ENCODE results near the gene ASTN2. TPM values are rescaled to one million over a fixed set of nuclear protein-coding genes. Genes with fewer than 3 reads are reported as not detected.

The ASTN2 gene
- total and polyA plus RNA-seq, 2 donors (not counting 3 experiments of a cell fraction or from before 2014, with no cell fraction given): 1.0 to 1.9 TPM

- Histone ChIP-seq H3K4me3 (replicated peaks in 1 of 3; ENCODE audit: insufficient read depth in 1 of 3, low read depth in 1 of 3, low read length in 3 of 3) (no peak overlapping the region), H3K4me1 (ENCODE audit: control insufficient read depth, extremely low read depth, insufficient read depth, low read length) (no peaks in the 10 kb centered on the region), H3K9me3 (replicated peaks; ENCODE audit: control insufficient read depth, insufficient read depth, low read length) (peaks cover 5% of the 10 kb centered on the region), H3K9me1 (replicated peaks; ENCODE audit: control insufficient read depth, extremely low read depth, insufficient read depth, low read length) (no peaks in the 10 kb centered on the region), H2AFZ (ENCODE audit: low read depth, low read length) (no peak overlapping the region), H3K4me2 (ENCODE audit: insufficient read depth, low read length) (no peak overlapping the region), H3K36me3 (ENCODE audit: control insufficient read depth in 2 of 2, extremely low read depth in 1 of 2, insufficient read depth in 2 of 2, low read length in 2 of 2) (no peaks in the 10 kb centered on the region), H3K27ac (ENCODE audit: insufficient read depth, low read depth, low read length) (no peak overlapping the region), H4K20me1 (replicated peaks; ENCODE audit: control insufficient read depth, extremely low read depth, insufficient read depth, low read length) (no peaks in the 10 kb centered on the region), H3K79me2 (ENCODE audit: control insufficient read depth, insufficient read depth, low read length) (no peaks in the 10 kb centered on the region), H3K27me3 (ENCODE audit: control insufficient read depth in 2 of 2, insufficient read depth in 2 of 2, low read length in 2 of 2) (no peaks in the 10 kb centered on the region), H3K9ac (replicated peaks; ENCODE audit: extremely low read depth, insufficient read depth, low read length) (no peak overlapping the region)
- TF ChIP-seq POLR2AphosphoS5 (IDR thresholded peaks at IDR 0.05; ENCODE audit: insufficient read depth, low read depth, low read length): no peak
- no peak for TF ChIP-seq CTCF (IDR thresholded peaks at IDR 0.05; ENCODE audit: extremely low read depth in 1 of 2, insufficient read depth in 1 of 2, low read depth in 1 of 2, low read length in 2 of 2)
- TF ChIP-seq MAX (IDR thresholded peaks at IDR 0.05; ENCODE audit: insufficient read depth, insufficient read length): no peak
- no peak for TF ChIP-seq MYC (IDR thresholded peaks at IDR 0.05; ENCODE audit: low read depth, low read length)
- no peak for TF ChIP-seq POLR2A (IDR thresholded peaks at IDR 0.05; ENCODE audit: low read depth, low read length)
- no peak for TF ChIP-seq EZH2 (IDR thresholded peaks at IDR 0.05; ENCODE audit: borderline replicate concordance, low read depth, low read length, severe bottlenecking)
- TF ChIP-seq GATA2 (IDR thresholded peaks at IDR 0.05; ENCODE audit: insufficient read depth, insufficient read length, low read depth, low read length): no peak
- TF ChIP-seq JUN (IDR thresholded peaks at IDR 0.05; ENCODE audit: borderline replicate concordance, insufficient read depth, insufficient read length, low read depth): no peak
- DNase-seq (ENCODE audit: low read depth, low spot score) (no peak), FAIRE-seq (no peak)
- no TSS peak for BruUV-seq (replicated peaks)
- POLR2A ChIA-PET: no interaction called here
- dilution Hi-C loops (cut with MboI; ENCODE audit: extremely low pct_ligation_motif_present, low sequenced_read_pairs) (no loop called here), intact Hi-C loops (cut with micrococcal nuclease) (no loop called here)
- CTCF ChIA-PET: no interaction called here
Observed at GRCh38 chr9:117344892-117345660, 69.8 kb downstream of the ASTN2 start.

All from endothelial cell of umbilical vein (primary cell).